SK-N-SH treated with all-trans-retinoic acid at 6 μM for 48 hours (cell line): ENCODE results near the gene STK4.

Experiments
- ATAC-seq: fragments of 200-7000 bp; cut with Tn5 transposase; 3 replicates; pipeline ENCODE4 v1.9.1; 2020; ENCODE audit warnings: mild to moderate bottlenecking, moderate library complexity
- ARNTL ChIP-seq: fragments of 450-650 bp; formaldehyde crosslinking; IDR thresholded peaks from 2 replicates; pipeline ENCODE4 v1.5.0; 2020; ENCODE audit warnings: low read depth, mild to moderate bottlenecking, moderate library complexity, borderline replicate concordance
- BACH2 ChIP-seq: fragments of 250-450 bp; sonication (Bioruptor Pico); IDR thresholded peaks from 2 replicates; pipeline ENCODE4 v1.9.0; 2021; ENCODE audit warnings: mild to moderate bottlenecking, borderline replicate concordance
- CSDC2 ChIP-seq: fragments of 250-450 bp; sonication (Bioruptor Pico); IDR thresholded peaks from 2 replicates; pipeline ENCODE4 v1.5.0; 2020; ENCODE audit warnings: mild to moderate bottlenecking, moderate library complexity
- ESRRG ChIP-seq: fragments of 250-450 bp; sonication (Bioruptor Pico); IDR thresholded peaks from 2 replicates; pipeline ENCODE4 v1.6.1; 2021; ENCODE audit warnings: mild to moderate bottlenecking
- OSR1 ChIP-seq: fragments of 250-450 bp; sonication (Bioruptor Pico); IDR thresholded peaks from 2 replicates; pipeline ENCODE4 v1.8.0; 2022; ENCODE audit warnings: moderate library complexity, mild to moderate bottlenecking, inconsistent platforms
- PPARA ChIP-seq: fragments of 250-450 bp; sonication (Bioruptor Pico); IDR thresholded peaks from 2 replicates; pipeline ENCODE4 v1.5.0; 2020; ENCODE audit warnings: mild to moderate bottlenecking, borderline replicate concordance
- RARB ChIP-seq: fragments of 250-450 bp; sonication (Bioruptor Pico); IDR thresholded peaks from 2 replicates; pipeline ENCODE4 v1.8.0; 2021; ENCODE audit warnings: mild to moderate bottlenecking, moderate library complexity
- SNAI2 ChIP-seq: fragments of 250-450 bp; sonication (Bioruptor Pico); IDR thresholded peaks from 2 replicates; pipeline ENCODE4 v1.5.0; 2020; ENCODE audit warnings: mild to moderate bottlenecking, moderate library complexity
- TCF4 ChIP-seq: fragments of 250-450 bp; sonication (Bioruptor Pico); IDR thresholded peaks from 2 replicates; pipeline ENCODE4 v1.8.0; 2021; ENCODE audit warnings: mild to moderate bottlenecking, moderate library complexity, borderline replicate concordance
- TOX ChIP-seq: fragments of 250-450 bp; sonication (Bioruptor Pico); IDR thresholded peaks from 2 replicates; pipeline ENCODE4 v1.8.0; 2021; ENCODE audit warnings: mild to moderate bottlenecking, moderate library complexity, borderline replicate concordance
- ZFP3 ChIP-seq: fragments of 250-450 bp; sonication (Bioruptor Pico); IDR thresholded peaks from 2 replicates; pipeline ENCODE4 v1.5.0; 2020; ENCODE audit warnings: mild to moderate bottlenecking, moderate library complexity
- ZFP30 ChIP-seq: fragments of 450-650 bp; formaldehyde crosslinking; IDR thresholded peaks from 2 replicates; pipeline ENCODE4 v1.5.0; 2022; ENCODE audit warnings: mild to moderate bottlenecking, moderate library complexity
- ZNF565 ChIP-seq: fragments of 450-650 bp; formaldehyde crosslinking; conservative IDR thresholded peaks from 2 replicates; pipeline ENCODE4 v1.5.0; 2020; ENCODE audit warnings: low read depth, mild to moderate bottlenecking, moderate library complexity
- ZNF8 ChIP-seq: fragments of 450-650 bp; formaldehyde crosslinking; IDR thresholded peaks from 2 replicates; pipeline ENCODE4 v1.5.0; 2020; ENCODE audit warnings: mild to moderate bottlenecking, moderate library complexity
- TF ChIP-seq, protein P1 (sequence below): fragments of 250-450 bp; sonication (Bioruptor Pico); IDR thresholded peaks from 2 replicates; pipeline ENCODE4 v1.8.0; 2021; ENCODE audit warnings: low read depth, mild to moderate bottlenecking, moderate library complexity, borderline replicate concordance
- TF ChIP-seq, protein P2 (sequence below): fragments of 250-450 bp; sonication (Bioruptor Pico); IDR thresholded peaks from 2 replicates; pipeline ENCODE4 v1.8.0; 2020; ENCODE audit warnings: mild to moderate bottlenecking, moderate library complexity, borderline replicate concordance
- TF ChIP-seq, protein P3 (sequence below): fragments of 250-450 bp; sonication (Bioruptor Pico); IDR thresholded peaks from 2 replicates; pipeline ENCODE4 v1.5.1; 2021; ENCODE audit warnings: mild to moderate bottlenecking, moderate library complexity
- TF ChIP-seq, protein P4 (sequence below): fragments of 250-450 bp; sonication (Bioruptor Pico); IDR thresholded peaks from 2 replicates; pipeline ENCODE4 v1.5.0; 2020; ENCODE audit warnings: mild to moderate bottlenecking, moderate library complexity
- TF ChIP-seq, protein P5 (sequence below): fragments of 250-450 bp; sonication (Bioruptor Pico); IDR thresholded peaks from 2 replicates; pipeline ENCODE4 v1.5.1; 2020; ENCODE audit warnings: low read depth, mild to moderate bottlenecking, moderate library complexity

The STK4 gene

DNA sequence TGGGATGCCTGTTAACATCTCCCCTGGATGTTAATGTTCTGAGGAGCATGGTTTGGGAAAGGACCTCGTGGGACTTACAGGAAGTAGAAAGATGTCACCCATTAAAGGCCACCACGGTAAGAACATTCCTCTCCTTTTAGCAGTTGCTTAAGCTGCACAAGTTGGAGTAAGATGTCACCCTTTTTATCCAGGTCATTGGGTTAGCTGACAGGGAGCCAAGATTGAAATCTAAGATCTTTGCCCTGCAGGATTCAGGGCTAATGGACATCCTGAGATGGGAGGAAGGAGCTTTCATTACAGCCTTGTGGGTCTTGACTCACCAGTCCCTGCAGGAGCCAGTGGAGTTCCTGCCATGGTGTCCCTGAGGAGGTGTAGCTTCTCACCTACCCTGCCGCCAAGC, 34.4 kb upstream of the STK4 start:
- no peak for TF ChIP-seq BACH2 (CRISPR knock-in tag)
- no peak for TF ChIP-seq ZNF565 (CRISPR knock-in tag)
- TF ChIP-seq PPARA, result no peak
- TF ChIP-seq CSDC2 (CRISPR knock-in tag), result no peak
- TF ChIP-seq ZFP3 (CRISPR knock-in tag), result no peak
- TF ChIP-seq, protein P1, sequence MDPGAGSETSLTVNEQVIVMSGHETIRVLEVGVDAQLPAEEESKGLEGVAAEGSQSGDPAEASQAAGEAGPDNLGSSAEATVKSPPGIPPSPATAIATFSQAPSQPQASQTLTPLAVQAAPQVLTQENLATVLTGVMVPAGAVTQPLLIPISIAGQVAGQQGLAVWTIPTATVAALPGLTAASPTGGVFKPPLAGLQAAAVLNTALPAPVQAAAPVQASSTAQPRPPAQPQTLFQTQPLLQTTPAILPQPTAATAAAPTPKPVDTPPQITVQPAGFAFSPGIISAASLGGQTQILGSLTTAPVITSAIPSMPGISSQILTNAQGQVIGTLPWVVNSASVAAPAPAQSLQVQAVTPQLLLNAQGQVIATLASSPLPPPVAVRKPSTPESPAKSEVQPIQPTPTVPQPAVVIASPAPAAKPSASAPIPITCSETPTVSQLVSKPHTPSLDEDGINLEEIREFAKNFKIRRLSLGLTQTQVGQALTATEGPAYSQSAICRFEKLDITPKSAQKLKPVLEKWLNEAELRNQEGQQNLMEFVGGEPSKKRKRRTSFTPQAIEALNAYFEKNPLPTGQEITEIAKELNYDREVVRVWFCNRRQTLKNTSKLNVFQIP (CRISPR knock-in tag), result no peak
- no peak for TF ChIP-seq SNAI2 (CRISPR knock-in tag)
- TF ChIP-seq, protein P2, sequence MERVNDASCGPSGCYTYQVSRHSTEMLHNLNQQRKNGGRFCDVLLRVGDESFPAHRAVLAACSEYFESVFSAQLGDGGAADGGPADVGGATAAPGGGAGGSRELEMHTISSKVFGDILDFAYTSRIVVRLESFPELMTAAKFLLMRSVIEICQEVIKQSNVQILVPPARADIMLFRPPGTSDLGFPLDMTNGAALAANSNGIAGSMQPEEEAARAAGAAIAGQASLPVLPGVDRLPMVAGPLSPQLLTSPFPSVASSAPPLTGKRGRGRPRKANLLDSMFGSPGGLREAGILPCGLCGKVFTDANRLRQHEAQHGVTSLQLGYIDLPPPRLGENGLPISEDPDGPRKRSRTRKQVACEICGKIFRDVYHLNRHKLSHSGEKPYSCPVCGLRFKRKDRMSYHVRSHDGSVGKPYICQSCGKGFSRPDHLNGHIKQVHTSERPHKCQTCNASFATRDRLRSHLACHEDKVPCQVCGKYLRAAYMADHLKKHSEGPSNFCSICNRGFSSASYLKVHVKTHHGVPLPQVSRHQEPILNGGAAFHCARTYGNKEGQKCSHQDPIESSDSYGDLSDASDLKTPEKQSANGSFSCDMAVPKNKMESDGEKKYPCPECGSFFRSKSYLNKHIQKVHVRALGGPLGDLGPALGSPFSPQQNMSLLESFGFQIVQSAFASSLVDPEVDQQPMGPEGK, result no peak
- TF ChIP-seq RARB, result no peak
- TF ChIP-seq, protein P3, sequence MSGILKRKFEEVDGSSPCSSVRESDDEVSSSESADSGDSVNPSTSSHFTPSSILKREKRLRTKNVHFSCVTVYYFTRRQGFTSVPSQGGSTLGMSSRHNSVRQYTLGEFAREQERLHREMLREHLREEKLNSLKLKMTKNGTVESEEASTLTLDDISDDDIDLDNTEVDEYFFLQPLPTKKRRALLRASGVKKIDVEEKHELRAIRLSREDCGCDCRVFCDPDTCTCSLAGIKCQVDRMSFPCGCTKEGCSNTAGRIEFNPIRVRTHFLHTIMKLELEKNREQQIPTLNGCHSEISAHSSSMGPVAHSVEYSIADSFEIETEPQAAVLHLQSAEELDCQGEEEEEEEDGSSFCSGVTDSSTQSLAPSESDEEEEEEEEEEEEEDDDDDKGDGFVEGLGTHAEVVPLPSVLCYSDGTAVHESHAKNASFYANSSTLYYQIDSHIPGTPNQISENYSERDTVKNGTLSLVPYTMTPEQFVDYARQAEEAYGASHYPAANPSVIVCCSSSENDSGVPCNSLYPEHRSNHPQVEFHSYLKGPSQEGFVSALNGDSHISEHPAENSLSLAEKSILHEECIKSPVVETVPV (CRISPR knock-in tag), result no peak
- TF ChIP-seq TCF4 (CRISPR knock-in tag), result no peak
- TF ChIP-seq ZFP30 (CRISPR knock-in tag), result no peak
- TF ChIP-seq TOX (CRISPR knock-in tag), result no peak
- no peak for TF ChIP-seq ESRRG (CRISPR knock-in tag)
- TF ChIP-seq ARNTL (CRISPR knock-in tag), result no peak
- TF ChIP-seq, protein P4, sequence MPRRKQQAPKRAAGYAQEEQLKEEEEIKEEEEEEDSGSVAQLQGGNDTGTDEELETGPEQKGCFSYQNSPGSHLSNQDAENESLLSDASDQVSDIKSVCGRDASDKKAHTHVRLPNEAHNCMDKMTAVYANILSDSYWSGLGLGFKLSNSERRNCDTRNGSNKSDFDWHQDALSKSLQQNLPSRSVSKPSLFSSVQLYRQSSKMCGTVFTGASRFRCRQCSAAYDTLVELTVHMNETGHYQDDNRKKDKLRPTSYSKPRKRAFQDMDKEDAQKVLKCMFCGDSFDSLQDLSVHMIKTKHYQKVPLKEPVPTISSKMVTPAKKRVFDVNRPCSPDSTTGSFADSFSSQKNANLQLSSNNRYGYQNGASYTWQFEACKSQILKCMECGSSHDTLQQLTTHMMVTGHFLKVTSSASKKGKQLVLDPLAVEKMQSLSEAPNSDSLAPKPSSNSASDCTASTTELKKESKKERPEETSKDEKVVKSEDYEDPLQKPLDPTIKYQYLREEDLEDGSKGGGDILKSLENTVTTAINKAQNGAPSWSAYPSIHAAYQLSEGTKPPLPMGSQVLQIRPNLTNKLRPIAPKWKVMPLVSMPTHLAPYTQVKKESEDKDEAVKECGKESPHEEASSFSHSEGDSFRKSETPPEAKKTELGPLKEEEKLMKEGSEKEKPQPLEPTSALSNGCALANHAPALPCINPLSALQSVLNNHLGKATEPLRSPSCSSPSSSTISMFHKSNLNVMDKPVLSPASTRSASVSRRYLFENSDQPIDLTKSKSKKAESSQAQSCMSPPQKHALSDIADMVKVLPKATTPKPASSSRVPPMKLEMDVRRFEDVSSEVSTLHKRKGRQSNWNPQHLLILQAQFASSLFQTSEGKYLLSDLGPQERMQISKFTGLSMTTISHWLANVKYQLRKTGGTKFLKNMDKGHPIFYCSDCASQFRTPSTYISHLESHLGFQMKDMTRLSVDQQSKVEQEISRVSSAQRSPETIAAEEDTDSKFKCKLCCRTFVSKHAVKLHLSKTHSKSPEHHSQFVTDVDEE, result no peak
- no peak for ATAC-seq

DNA sequence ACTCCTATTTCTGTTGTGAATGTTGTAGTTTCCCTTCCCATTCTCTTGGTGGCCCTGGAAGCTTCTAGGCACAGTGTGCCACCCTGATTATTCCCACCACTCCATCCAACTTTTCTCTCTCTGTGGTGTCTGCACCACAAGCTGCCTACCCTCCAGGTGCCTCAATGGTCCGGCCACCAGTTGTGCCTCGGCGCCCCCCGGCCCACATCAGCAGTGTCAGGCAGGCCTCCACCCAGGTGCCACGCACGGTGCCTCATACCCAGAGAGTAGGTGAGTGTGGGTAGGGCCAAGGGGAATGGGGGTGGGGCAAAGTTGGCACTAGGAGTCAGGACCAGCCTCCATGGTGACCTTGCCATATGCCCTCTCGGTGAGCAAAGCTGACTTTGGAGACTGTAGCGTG, 33.4 kb upstream of the STK4 start:
- TF ChIP-seq, protein P4, result no peak
- TF ChIP-seq ZNF8 (CRISPR knock-in tag) (no peak), TOX (CRISPR knock-in tag) (no peak), BACH2 (CRISPR knock-in tag) (no peak), ZNF565 (CRISPR knock-in tag) (no peak), ARNTL (CRISPR knock-in tag) (no peak), ESRRG (CRISPR knock-in tag) (no peak), ZFP30 (CRISPR knock-in tag) (no peak), OSR1 (CRISPR knock-in tag) (no peak)
- TF ChIP-seq, protein P1 (CRISPR knock-in tag), result no peak
- TF ChIP-seq, protein P5, sequence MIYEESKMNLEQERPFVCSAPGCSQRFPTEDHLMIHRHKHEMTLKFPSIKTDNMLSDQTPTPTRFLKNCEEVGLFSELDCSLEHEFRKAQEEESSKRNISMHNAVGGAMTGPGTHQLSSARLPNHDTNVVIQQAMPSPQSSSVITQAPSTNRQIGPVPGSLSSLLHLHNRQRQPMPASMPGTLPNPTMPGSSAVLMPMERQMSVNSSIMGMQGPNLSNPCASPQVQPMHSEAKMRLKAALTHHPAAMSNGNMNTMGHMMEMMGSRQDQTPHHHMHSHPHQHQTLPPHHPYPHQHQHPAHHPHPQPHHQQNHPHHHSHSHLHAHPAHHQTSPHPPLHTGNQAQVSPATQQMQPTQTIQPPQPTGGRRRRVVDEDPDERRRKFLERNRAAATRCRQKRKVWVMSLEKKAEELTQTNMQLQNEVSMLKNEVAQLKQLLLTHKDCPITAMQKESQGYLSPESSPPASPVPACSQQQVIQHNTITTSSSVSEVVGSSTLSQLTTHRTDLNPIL (CRISPR knock-in tag), result no peak
- TF ChIP-seq, all 23 proteins: peak for 0
- no peak for ATAC-seq
